ENCODE results near the gene FLAD1.

DNA sequence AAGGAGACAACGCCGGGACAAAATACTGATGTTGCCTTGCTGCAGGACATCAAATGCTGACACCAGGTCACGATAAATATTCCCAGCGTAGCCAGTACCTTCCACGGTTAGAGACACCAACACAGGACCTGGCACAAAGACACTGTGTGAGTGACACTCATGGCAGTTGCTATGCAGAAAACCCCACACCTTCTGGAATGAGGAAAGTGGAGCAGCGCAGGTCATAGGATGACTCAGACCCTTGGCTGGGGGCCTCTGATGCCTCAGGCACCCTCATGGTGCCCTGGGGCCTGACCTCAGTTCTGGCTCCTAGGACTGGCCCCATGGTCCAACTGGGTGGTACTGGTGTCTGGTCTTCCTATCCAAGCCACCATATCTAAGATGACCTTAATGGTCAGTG lies 43.4 kb downstream of the FLAD1 start:
- TF ChIP-seq, protein P1, sequence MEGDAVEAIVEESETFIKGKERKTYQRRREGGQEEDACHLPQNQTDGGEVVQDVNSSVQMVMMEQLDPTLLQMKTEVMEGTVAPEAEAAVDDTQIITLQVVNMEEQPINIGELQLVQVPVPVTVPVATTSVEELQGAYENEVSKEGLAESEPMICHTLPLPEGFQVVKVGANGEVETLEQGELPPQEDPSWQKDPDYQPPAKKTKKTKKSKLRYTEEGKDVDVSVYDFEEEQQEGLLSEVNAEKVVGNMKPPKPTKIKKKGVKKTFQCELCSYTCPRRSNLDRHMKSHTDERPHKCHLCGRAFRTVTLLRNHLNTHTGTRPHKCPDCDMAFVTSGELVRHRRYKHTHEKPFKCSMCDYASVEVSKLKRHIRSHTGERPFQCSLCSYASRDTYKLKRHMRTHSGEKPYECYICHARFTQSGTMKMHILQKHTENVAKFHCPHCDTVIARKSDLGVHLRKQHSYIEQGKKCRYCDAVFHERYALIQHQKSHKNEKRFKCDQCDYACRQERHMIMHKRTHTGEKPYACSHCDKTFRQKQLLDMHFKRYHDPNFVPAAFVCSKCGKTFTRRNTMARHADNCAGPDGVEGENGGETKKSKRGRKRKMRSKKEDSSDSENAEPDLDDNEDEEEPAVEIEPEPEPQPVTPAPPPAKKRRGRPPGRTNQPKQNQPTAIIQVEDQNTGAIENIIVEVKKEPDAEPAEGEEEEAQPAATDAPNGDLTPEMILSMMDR (IDR thresholded peaks at IDR 0.05), result no peak
- TF ChIP-seq EP300 (IDR thresholded peaks at IDR 0.05) (no peak), POLR2A (IDR thresholded peaks at IDR 0.05) (no peak)

Data from ovary (tissue), 3 donors.